WERI-Rb-1 (cell line): ENCODE results near the gene TUFM.

Experiments
- DNase-seq: peaks from one replicate; pipeline ENCODE4 v3.0.0-alpha.2; 2020
- H3K27ac ChIP-seq: fragments of 250-450 bp; sonication (Bioruptor Pico); 2 replicates; pipeline ENCODE4 v1.5.1; 2020; ENCODE audit warnings: mild to moderate bottlenecking, moderate library complexity
- H3K27me3 ChIP-seq: fragments of 250-450 bp; sonication (Bioruptor Pico); 2 replicates; pipeline ENCODE4 v1.5.1; 2021; ENCODE audit warnings: mild to moderate bottlenecking, low read depth, moderate library complexity; ENCODE audit not compliant: insufficient read depth, severe bottlenecking
- H3K36me3 ChIP-seq: fragments of 250-450 bp; sonication (Bioruptor Pico); 2 replicates; pipeline ENCODE4 v1.5.1; 2020; ENCODE audit warnings: mild to moderate bottlenecking, moderate library complexity
- H3K4me3 ChIP-seq: 2 replicates; pipeline ENCODE4 v1.5.1; 2011; ENCODE audit warnings: low read depth, mild to moderate bottlenecking, control low read depth, low read length
- H3K9me3 ChIP-seq: fragments of 250-450 bp; sonication (Bioruptor Pico); 2 replicates; pipeline ENCODE4 v1.5.1; 2021; ENCODE audit warnings: mild to moderate bottlenecking, moderate library complexity; ENCODE audit not compliant: severe bottlenecking
- CTCF ChIP-seq: IDR thresholded peaks from 2 replicates; pipeline ENCODE4 v1.5.1; 2011; ENCODE audit warnings: low read depth, mild to moderate bottlenecking, control low read depth, inconsistent platforms, low read length

TUFM gene

GRCh38 chr16:28876019-28876659, 30.0 kb upstream of the TUFM start:
- no peaks in the 10 kb centered on the region for H3K9me3 ChIP-seq
- no peak for TF ChIP-seq CTCF
- peak overlapping the region; percentile 2; the same call in 1 of the 2 replicates for H3K4me3 ChIP-seq
- DNase-seq = no peak
- H3K27ac ChIP-seq = peak overlapping the region; percentile 95
- H3K36me3 ChIP-seq = peaks cover 22% of the 10 kb centered on the region
- no peaks in the 10 kb centered on the region for H3K27me3 ChIP-seq

GRCh38 chr16:28875134-28876018, 29.2 kb upstream of the TUFM start:
- TF ChIP-seq CTCF = 0 out of 2 replicates have a peak, but pooled peaks have one; percentile 11
- H3K27me3 ChIP-seq = no peaks in the 10 kb centered on the region
- peak overlapping the region; percentile 95 for H3K27ac ChIP-seq
- H3K36me3 ChIP-seq = peaks cover 27% of the 10 kb centered on the region
- H3K4me3 ChIP-seq = peak overlapping the region; percentile 13
- peak; percentile 91 for DNase-seq
- H3K9me3 ChIP-seq = no peaks in the 10 kb centered on the region

GRCh38 chr16:28874406-28874805, 28.3 kb upstream of the TUFM start:
- no peak for DNase-seq
- Histone ChIP-seq H3K27me3 (no peaks in the 10 kb centered on the region), H3K36me3 (peaks cover 37% of the 10 kb centered on the region), H3K27ac (peak overlapping the region; percentile 95), H3K4me3 (no peak overlapping the region), H3K9me3 (no peaks in the 10 kb centered on the region)
- TF ChIP-seq CTCF = no peak

DNA sequence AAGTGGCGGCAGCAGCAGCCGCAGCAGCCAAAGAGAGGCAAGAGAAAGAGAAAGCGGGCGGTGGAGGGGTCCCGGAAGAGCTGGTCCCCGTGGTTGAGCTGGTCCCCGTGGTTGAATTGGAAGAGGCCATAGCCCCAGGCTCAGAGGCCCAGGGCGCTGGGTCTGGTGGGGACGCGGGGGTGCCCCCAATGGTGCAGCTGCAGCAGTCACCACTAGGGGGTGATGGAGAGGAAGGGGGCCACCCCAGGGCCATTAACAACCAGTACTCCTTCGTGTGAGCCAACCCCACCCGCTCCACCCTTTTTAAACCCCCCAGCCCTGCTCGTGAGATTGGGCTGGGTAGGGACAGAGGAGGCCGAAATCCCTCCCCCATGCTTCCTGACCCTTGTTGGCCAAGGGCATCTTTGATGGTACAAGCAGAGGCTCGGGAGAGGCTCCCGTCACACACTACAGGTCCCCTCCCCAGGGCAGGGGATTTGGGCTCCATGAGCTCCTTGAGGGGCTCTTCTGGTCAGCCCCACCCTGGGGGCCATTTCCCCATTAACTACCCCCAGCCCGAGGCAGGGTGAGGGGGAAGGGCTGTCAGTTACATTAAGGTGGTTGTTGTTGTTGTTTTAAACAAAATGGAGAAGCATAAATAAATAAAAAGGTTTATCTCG, 27.5 kb upstream of the TUFM start:
- TF ChIP-seq CTCF = peak; percentile 74
- Histone ChIP-seq H3K27ac (peak overlapping the region; percentile 95), H3K27me3 (no peaks in the 10 kb centered on the region), H3K9me3 (no peaks in the 10 kb centered on the region), H3K36me3 (peaks cover 44% of the 10 kb centered on the region), H3K4me3 (no peak overlapping the region)
- peak; percentile 49 for DNase-seq

GRCh38 chr16:28872952-28873351, 26.8 kb upstream of the TUFM start:
- DNase-seq = peak; percentile 93
- Histone ChIP-seq H3K36me3 (peaks cover 51% of the 10 kb centered on the region), H3K27me3 (no peaks in the 10 kb centered on the region), H3K27ac (peak overlapping the region; percentile 95), H3K4me3 (peak overlapping the region; percentile 15; the same call in 1 of the 2 replicates), H3K9me3 (no peaks in the 10 kb centered on the region)
- no peak for TF ChIP-seq CTCF
